ENCODE results near the gene TRAF4. TPM values are rescaled to one million over a fixed set of nuclear protein-coding genes. Genes with fewer than 3 reads are reported as not detected.

Gene TRAF4
- polyA plus RNA-seq, 1 experiment: 55.6 TPM

GRCh38 chr17:28737770-28738679 lies 5.8 kb upstream of the TRAF4 start:
- POLR2A ChIA-PET: no interaction called here
- CTCF ChIA-PET: no interaction called here
- DNase-seq (ENCODE audit: low read depth): no peak
- no peaks in the 10 kb centered on the region for H3K36me3 ChIP-seq (ENCODE audit: control insufficient read depth, insufficient read depth, low read length)
- no peaks in the 10 kb centered on the region for H3K27me3 ChIP-seq (ENCODE audit: control insufficient read depth, insufficient read depth, low read length)
- no peak overlapping the region for H3K4me3 ChIP-seq (ENCODE audit: low read depth, low read length)
- TF ChIP-seq, protein P1, sequence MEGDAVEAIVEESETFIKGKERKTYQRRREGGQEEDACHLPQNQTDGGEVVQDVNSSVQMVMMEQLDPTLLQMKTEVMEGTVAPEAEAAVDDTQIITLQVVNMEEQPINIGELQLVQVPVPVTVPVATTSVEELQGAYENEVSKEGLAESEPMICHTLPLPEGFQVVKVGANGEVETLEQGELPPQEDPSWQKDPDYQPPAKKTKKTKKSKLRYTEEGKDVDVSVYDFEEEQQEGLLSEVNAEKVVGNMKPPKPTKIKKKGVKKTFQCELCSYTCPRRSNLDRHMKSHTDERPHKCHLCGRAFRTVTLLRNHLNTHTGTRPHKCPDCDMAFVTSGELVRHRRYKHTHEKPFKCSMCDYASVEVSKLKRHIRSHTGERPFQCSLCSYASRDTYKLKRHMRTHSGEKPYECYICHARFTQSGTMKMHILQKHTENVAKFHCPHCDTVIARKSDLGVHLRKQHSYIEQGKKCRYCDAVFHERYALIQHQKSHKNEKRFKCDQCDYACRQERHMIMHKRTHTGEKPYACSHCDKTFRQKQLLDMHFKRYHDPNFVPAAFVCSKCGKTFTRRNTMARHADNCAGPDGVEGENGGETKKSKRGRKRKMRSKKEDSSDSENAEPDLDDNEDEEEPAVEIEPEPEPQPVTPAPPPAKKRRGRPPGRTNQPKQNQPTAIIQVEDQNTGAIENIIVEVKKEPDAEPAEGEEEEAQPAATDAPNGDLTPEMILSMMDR (IDR thresholded peaks at IDR 0.05; ENCODE audit: insufficient read depth, low read depth, low read length): no peak

DNA sequence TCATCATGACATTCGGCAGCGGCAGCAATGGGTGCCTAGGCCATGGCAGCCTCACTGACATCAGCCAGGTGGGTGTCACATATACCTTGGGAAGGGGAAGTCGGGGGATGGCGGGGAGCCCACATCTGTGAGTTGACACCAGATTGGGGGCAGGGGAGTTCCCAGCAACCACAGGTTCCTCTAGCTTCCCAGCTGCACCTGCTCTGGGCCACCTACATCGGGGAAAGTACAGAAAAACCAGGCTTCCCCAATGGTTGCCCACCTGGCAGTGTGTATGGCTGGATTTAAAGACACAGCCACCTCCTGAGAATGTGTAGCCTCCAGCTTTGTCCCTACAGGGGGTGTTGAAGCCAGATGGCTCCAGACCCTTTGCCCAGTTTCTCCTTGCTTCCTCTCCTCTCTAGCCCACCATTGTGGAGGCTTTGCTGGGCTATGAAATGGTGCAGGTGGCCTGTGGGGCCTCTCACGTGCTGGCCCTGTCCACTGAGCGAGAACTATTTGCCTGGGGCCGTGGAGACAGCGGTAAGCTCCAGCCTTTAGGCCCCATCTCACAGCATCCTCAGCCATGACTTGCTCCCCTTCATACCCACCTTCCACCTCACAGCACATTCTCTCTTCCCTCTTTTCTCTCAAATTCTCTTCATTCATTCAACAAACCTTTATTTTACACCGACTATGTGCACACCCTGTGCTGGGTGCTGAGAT lies 5.0 kb upstream of the TRAF4 start:
- POLR2A ChIA-PET: no interaction called here
- Histone ChIP-seq H3K27me3 (ENCODE audit: control insufficient read depth, insufficient read depth, low read length) (no peaks in the 10 kb centered on the region), H3K4me3 (ENCODE audit: low read depth, low read length) (no peak overlapping the region), H3K36me3 (ENCODE audit: control insufficient read depth, insufficient read depth, low read length) (no peaks in the 10 kb centered on the region)
- TF ChIP-seq, protein P1 (IDR thresholded peaks at IDR 0.05; ENCODE audit: insufficient read depth, low read depth, low read length): no peak
- no peak for DNase-seq (ENCODE audit: low read depth)
- CTCF ChIA-PET: interaction anchor here (18.7 kb wide), 1 partner anchor 10 kb away, joined by 416 read pairs; the partner anchor contains the start of genes NEK8 and TLCD1

- Histone ChIP-seq H3K36me3 (ENCODE audit: control insufficient read depth, insufficient read depth, low read length) (no peaks in the 10 kb centered on the region), H3K4me3 (ENCODE audit: low read depth, low read length) (no peak overlapping the region), H3K27me3 (ENCODE audit: control insufficient read depth, insufficient read depth, low read length) (no peaks in the 10 kb centered on the region)
- no peak for DNase-seq (ENCODE audit: low read depth)
- CTCF ChIA-PET: interaction anchor here (0.6 to 18.7 kb wide), 2 partner anchors 12 to 199 kb away, joined by 3 to 416 read pairs; partner anchors contain the start of genes NEK8 and TLCD1
- POLR2A ChIA-PET: no interaction called here
- TF ChIP-seq, protein P1 (IDR thresholded peaks at IDR 0.05; ENCODE audit: insufficient read depth, low read depth, low read length): no peak
These were observed 3.1 kb upstream of the TRAF4 start for GRCh38 chr17:28740406-28741357.

- no peaks in the 10 kb centered on the region for H3K36me3 ChIP-seq (ENCODE audit: control insufficient read depth, insufficient read depth, low read length)
- CTCF ChIA-PET: interaction anchor here (0.6 to 18.7 kb wide), 3 partner anchors 9 to 198 kb away, joined by 3 to 416 read pairs (median 4); partner anchors contain the start of genes NEK8 and TLCD1
- H3K27me3 ChIP-seq (ENCODE audit: control insufficient read depth, insufficient read depth, low read length): no peaks in the 10 kb centered on the region
- no peak overlapping the region for H3K4me3 ChIP-seq (ENCODE audit: low read depth, low read length)
- POLR2A ChIA-PET: no interaction called here
- TF ChIP-seq, protein P1 (IDR thresholded peaks at IDR 0.05; ENCODE audit: insufficient read depth, low read depth, low read length): no peak
- DNase-seq (ENCODE audit: low read depth): no peak
These were observed 2.2 kb upstream of the TRAF4 start for GRCh38 chr17:28741358-28742349.
